ENCODE results near the gene SBNO2. TPM values are rescaled to one million over a fixed set of nuclear protein-coding genes. Genes with fewer than 3 reads are reported as not detected.

The SBNO2 gene
- total and polyA plus RNA-seq, 4 donors, result 2.2 to 25.0 (median 15.0) TPM

GRCh38 chr19:1125601-1126467, 48.2 kb downstream of the SBNO2 start:
- no peaks in the 10 kb centered on the region for H3K4me1 ChIP-seq (ENCODE audit: control insufficient read depth in 4 of 4, insufficient read depth in 4 of 4, low read length in 3 of 4)
- H3K9me3 ChIP-seq (ENCODE audit: control insufficient read depth in 4 of 4, low read length in 3 of 4), result no peaks in the 10 kb centered on the region
- H3K9ac ChIP-seq (ENCODE audit: low read depth in 1 of 2, low read length in 2 of 2), result no peak overlapping the region
- peaks cover 7 to 56% (median 32%) of the 10 kb centered on the region in 4 donors for H3K36me3 ChIP-seq (ENCODE audit: control insufficient read depth in 4 of 4, insufficient read depth in 3 of 4, low read depth in 1 of 4, low read length in 3 of 4)
- no peak for DNase-seq (ENCODE audit: low spot score)
- 93% methylated on average over 33 of the region's 33 CpGs for WGBS
- H3K4me3 ChIP-seq (ENCODE audit: low read depth in 1 of 3, low read length in 3 of 3), result no peak overlapping the region
- TF ChIP-seq GABPA (IDR thresholded peaks at IDR 0.05 in 1 of 2, conservative IDR thresholded peaks at IDR 0.05 in 1 of 2) (no peak), YY1 (IDR thresholded peaks at IDR 0.05) (no peak), ZBTB33 (IDR thresholded peaks at IDR 0.05) (no peak), FOXA2 (IDR thresholded peaks at IDR 0.05) (no peak), SP1 (IDR thresholded peaks at IDR 0.05) (no peak), HNF4G (IDR thresholded peaks at IDR 0.05) (no peak), FOXA1 (IDR thresholded peaks at IDR 0.05) (no peak), TAF1 (conservative IDR thresholded peaks at IDR 0.05) (no peak), MAX (IDR thresholded peaks at IDR 0.05) (no peak)
- no peaks in the 10 kb centered on the region for H3K27me3 ChIP-seq (ENCODE audit: control insufficient read depth in 4 of 4, insufficient read depth in 4 of 4, low read length in 3 of 4)
- H3K27ac ChIP-seq (ENCODE audit: low read depth in 1 of 2, low read length in 2 of 2), result peak overlapping the region in 1 of 2 donors; percentile 46

- TF ChIP-seq GABPA (IDR thresholded peaks at IDR 0.05 in 1 of 2, conservative IDR thresholded peaks at IDR 0.05 in 1 of 2) (no peak), ATF3 (IDR thresholded peaks at IDR 0.05) (no peak), JUND (IDR thresholded peaks at IDR 0.05) (no peak), NR2F2 (IDR thresholded peaks at IDR 0.05) (no peak), YY1 (IDR thresholded peaks at IDR 0.05) (no peak), HNF4A (conservative IDR thresholded peaks at IDR 0.05) (no peak), RAD21 (IDR thresholded peaks at IDR 0.05) (no peak), EGR1 (IDR thresholded peaks at IDR 0.05; ENCODE audit: low read depth in 2 of 2) (no peak), FOXA1 (IDR thresholded peaks at IDR 0.05) (no peak), HNF4G (IDR thresholded peaks at IDR 0.05) (no peak), REST (IDR thresholded peaks at IDR 0.05) (no peak)
- Histone ChIP-seq H3K9ac (ENCODE audit: low read depth in 1 of 2, low read length in 2 of 2) (no peak overlapping the region), H3K4me3 (ENCODE audit: low read depth in 1 of 3, low read length in 3 of 3) (no peak overlapping the region), H3K27me3 (ENCODE audit: control insufficient read depth in 4 of 4, insufficient read depth in 4 of 4, low read length in 3 of 4) (no peaks in the 10 kb centered on the region), H3K27ac (ENCODE audit: low read depth in 1 of 2, low read length in 2 of 2) (no peak overlapping the region), H3K36me3 (ENCODE audit: control insufficient read depth in 4 of 4, insufficient read depth in 3 of 4, low read depth in 1 of 4, low read length in 3 of 4) (peaks cover 7 to 71% (median 38%) of the 10 kb centered on the region in 4 donors), H3K4me1 (ENCODE audit: control insufficient read depth in 4 of 4, insufficient read depth in 4 of 4, low read length in 3 of 4) (no peaks in the 10 kb centered on the region), H3K9me3 (ENCODE audit: control insufficient read depth in 4 of 4, low read length in 3 of 4) (no peaks in the 10 kb centered on the region)
- DNase-seq (ENCODE audit: low spot score), result no peak
- WGBS, result 92% methylated on average over 23 of the region's 23 CpGs
These were observed 50.0 kb downstream of the SBNO2 start for GRCh38 chr19:1123885-1124677.

All from liver (tissue), 9 donors.